ENCODE results near the gene ZNF79.

ZNF79 gene

DNA sequence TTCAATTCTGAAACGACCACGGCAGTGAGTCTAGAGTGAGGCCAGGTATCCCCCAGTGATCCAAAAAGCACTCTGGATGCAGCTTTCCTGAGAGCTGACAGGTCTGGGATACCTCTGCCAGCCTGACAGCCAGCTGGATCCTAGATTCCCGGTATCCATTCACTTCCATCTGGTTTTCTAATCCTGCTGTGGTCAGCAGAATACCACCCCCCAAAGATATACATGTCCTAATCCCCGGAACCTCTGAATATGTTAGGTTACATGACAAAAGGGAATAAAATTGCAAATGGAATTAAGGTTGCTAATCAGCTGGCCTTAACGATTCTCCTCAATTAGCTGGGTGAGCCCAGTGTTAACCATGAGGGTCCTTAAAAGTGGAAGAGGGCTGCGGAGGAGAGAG lies 1.4 kb upstream of the ZNF79 start:
- ATAC-seq: no peak
- TF ChIP-seq TCF4 (CRISPR knock-in tag; IDR thresholded peaks at IDR 0.05; ENCODE audit: borderline replicate concordance): no peak

DNA sequence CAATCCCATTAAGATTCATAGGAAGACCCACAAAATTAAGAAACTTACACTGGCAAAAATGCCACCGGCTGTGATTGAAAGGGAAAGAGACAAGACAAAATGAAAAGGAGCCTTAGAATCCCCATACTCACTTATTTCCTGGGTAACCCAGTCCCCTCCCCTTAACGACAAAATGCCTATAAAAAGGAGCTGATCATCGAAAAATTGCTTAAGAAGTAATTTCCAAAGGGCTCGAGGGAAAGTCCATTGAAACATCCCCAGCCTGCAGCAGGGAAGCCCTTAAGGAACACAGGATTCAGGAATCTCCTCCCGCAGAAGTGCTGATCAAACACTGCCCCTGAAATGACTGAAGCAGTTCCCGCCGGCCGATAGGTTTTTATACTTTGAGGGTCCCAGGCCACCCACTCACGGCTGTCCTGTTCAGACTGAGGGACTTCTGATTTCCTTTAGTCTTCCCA lies 677 bp upstream of the ZNF79 start:
- peak; percentile 54 for ATAC-seq
- no peak for TF ChIP-seq ESRRG (CRISPR knock-in tag; IDR thresholded peaks at IDR 0.05)
- TF ChIP-seq CSDC2 (CRISPR knock-in tag; IDR thresholded peaks at IDR 0.05): no peak
- TF ChIP-seq TOX (CRISPR knock-in tag; IDR thresholded peaks at IDR 0.05; ENCODE audit: borderline replicate concordance): no peak
- TF ChIP-seq OSR1 (CRISPR knock-in tag; IDR thresholded peaks at IDR 0.05): no peak

DNA sequence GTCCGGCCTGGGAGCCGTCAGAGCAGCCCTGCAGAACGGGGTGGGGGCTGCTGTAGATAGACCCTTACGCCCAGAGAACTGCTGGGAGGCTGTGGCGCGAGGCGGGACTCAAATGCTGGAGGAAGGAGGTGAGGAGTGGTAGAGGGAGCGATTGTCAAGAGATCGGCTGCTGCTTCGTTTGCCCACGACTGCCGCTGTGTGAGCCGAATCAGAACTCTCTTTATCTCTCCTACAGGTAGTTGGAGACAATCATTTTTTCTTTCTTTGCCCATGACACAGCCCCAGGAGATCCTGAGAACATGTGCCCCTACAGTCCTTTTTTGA lies 456 bp downstream of the ZNF79 start:
- no peak for TF ChIP-seq TOX (CRISPR knock-in tag; IDR thresholded peaks at IDR 0.05; ENCODE audit: borderline replicate concordance)
- TF ChIP-seq ZNF565 (CRISPR knock-in tag; conservative IDR thresholded peaks at IDR 0.05; ENCODE audit: low read depth): no peak
- TF ChIP-seq, protein P1, sequence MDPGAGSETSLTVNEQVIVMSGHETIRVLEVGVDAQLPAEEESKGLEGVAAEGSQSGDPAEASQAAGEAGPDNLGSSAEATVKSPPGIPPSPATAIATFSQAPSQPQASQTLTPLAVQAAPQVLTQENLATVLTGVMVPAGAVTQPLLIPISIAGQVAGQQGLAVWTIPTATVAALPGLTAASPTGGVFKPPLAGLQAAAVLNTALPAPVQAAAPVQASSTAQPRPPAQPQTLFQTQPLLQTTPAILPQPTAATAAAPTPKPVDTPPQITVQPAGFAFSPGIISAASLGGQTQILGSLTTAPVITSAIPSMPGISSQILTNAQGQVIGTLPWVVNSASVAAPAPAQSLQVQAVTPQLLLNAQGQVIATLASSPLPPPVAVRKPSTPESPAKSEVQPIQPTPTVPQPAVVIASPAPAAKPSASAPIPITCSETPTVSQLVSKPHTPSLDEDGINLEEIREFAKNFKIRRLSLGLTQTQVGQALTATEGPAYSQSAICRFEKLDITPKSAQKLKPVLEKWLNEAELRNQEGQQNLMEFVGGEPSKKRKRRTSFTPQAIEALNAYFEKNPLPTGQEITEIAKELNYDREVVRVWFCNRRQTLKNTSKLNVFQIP (CRISPR knock-in tag; IDR thresholded peaks at IDR 0.05; ENCODE audit: borderline replicate concordance, low read depth): no peak
- TF ChIP-seq ZC3H10 (CRISPR knock-in tag; IDR thresholded peaks at IDR 0.05): no peak
- no peak for TF ChIP-seq OSR1 (CRISPR knock-in tag; IDR thresholded peaks at IDR 0.05)
- no peak for TF ChIP-seq ESRRG (CRISPR knock-in tag; IDR thresholded peaks at IDR 0.05)
- TF ChIP-seq ZNF8 (CRISPR knock-in tag; IDR thresholded peaks at IDR 0.05): no peak
- TF ChIP-seq, protein P2, sequence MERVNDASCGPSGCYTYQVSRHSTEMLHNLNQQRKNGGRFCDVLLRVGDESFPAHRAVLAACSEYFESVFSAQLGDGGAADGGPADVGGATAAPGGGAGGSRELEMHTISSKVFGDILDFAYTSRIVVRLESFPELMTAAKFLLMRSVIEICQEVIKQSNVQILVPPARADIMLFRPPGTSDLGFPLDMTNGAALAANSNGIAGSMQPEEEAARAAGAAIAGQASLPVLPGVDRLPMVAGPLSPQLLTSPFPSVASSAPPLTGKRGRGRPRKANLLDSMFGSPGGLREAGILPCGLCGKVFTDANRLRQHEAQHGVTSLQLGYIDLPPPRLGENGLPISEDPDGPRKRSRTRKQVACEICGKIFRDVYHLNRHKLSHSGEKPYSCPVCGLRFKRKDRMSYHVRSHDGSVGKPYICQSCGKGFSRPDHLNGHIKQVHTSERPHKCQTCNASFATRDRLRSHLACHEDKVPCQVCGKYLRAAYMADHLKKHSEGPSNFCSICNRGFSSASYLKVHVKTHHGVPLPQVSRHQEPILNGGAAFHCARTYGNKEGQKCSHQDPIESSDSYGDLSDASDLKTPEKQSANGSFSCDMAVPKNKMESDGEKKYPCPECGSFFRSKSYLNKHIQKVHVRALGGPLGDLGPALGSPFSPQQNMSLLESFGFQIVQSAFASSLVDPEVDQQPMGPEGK (CRISPR knock-in tag; IDR thresholded peaks at IDR 0.05; ENCODE audit: borderline replicate concordance): no peak
- TF ChIP-seq GLIS3 (CRISPR knock-in tag; IDR thresholded peaks at IDR 0.05): no peak
- no peak for TF ChIP-seq BACH2 (CRISPR knock-in tag; IDR thresholded peaks at IDR 0.05; ENCODE audit: borderline replicate concordance)
- TF ChIP-seq, protein P3, sequence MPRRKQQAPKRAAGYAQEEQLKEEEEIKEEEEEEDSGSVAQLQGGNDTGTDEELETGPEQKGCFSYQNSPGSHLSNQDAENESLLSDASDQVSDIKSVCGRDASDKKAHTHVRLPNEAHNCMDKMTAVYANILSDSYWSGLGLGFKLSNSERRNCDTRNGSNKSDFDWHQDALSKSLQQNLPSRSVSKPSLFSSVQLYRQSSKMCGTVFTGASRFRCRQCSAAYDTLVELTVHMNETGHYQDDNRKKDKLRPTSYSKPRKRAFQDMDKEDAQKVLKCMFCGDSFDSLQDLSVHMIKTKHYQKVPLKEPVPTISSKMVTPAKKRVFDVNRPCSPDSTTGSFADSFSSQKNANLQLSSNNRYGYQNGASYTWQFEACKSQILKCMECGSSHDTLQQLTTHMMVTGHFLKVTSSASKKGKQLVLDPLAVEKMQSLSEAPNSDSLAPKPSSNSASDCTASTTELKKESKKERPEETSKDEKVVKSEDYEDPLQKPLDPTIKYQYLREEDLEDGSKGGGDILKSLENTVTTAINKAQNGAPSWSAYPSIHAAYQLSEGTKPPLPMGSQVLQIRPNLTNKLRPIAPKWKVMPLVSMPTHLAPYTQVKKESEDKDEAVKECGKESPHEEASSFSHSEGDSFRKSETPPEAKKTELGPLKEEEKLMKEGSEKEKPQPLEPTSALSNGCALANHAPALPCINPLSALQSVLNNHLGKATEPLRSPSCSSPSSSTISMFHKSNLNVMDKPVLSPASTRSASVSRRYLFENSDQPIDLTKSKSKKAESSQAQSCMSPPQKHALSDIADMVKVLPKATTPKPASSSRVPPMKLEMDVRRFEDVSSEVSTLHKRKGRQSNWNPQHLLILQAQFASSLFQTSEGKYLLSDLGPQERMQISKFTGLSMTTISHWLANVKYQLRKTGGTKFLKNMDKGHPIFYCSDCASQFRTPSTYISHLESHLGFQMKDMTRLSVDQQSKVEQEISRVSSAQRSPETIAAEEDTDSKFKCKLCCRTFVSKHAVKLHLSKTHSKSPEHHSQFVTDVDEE (CRISPR knock-in tag; IDR thresholded peaks at IDR 0.05): no peak
- no peak for TF ChIP-seq ZFP3 (CRISPR knock-in tag; IDR thresholded peaks at IDR 0.05)
- ATAC-seq: peak; percentile 48

DNA sequence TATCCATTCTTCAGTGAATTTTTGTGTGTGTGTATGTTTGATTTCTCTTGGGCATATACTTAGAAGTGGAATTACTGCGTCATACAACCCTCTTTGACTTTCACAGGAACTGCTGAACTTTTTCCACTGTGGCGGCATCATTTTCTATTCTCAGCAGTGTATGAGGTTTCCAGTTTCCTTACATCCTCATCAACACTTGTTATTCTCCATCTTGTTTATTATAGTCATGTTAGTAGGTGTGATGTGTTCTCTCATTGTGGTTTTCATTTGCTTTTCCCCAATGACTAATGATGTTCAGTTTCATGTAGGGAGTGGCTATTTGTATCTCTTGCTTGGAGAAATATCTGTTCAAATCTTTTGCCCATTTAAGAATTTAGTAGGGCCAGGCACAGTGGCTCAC lies 2.6 kb downstream of the ZNF79 start:
- TF ChIP-seq TOX (CRISPR knock-in tag; IDR thresholded peaks at IDR 0.05; ENCODE audit: borderline replicate concordance): no peak
- no peak for TF ChIP-seq ISL1 (CRISPR knock-in tag; IDR thresholded peaks at IDR 0.05)
- no peak for TF ChIP-seq GLIS3 (CRISPR knock-in tag; IDR thresholded peaks at IDR 0.05)
- no peak for TF ChIP-seq BACH2 (CRISPR knock-in tag; IDR thresholded peaks at IDR 0.05; ENCODE audit: borderline replicate concordance)
- TF ChIP-seq, protein P4, sequence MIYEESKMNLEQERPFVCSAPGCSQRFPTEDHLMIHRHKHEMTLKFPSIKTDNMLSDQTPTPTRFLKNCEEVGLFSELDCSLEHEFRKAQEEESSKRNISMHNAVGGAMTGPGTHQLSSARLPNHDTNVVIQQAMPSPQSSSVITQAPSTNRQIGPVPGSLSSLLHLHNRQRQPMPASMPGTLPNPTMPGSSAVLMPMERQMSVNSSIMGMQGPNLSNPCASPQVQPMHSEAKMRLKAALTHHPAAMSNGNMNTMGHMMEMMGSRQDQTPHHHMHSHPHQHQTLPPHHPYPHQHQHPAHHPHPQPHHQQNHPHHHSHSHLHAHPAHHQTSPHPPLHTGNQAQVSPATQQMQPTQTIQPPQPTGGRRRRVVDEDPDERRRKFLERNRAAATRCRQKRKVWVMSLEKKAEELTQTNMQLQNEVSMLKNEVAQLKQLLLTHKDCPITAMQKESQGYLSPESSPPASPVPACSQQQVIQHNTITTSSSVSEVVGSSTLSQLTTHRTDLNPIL (CRISPR knock-in tag; IDR thresholded peaks at IDR 0.05; ENCODE audit: low read depth): no peak
- TF ChIP-seq, protein P5, sequence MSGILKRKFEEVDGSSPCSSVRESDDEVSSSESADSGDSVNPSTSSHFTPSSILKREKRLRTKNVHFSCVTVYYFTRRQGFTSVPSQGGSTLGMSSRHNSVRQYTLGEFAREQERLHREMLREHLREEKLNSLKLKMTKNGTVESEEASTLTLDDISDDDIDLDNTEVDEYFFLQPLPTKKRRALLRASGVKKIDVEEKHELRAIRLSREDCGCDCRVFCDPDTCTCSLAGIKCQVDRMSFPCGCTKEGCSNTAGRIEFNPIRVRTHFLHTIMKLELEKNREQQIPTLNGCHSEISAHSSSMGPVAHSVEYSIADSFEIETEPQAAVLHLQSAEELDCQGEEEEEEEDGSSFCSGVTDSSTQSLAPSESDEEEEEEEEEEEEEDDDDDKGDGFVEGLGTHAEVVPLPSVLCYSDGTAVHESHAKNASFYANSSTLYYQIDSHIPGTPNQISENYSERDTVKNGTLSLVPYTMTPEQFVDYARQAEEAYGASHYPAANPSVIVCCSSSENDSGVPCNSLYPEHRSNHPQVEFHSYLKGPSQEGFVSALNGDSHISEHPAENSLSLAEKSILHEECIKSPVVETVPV (CRISPR knock-in tag; IDR thresholded peaks at IDR 0.05): no peak
- TF ChIP-seq TCF4 (CRISPR knock-in tag; IDR thresholded peaks at IDR 0.05; ENCODE audit: borderline replicate concordance): no peak
- no peak for TF ChIP-seq ZNF70 (CRISPR knock-in tag; IDR thresholded peaks at IDR 0.05)
- no peak for ATAC-seq

Data from SK-N-SH treated with all-trans-retinoic acid at 6 μM for 48 hours (cell line).